ENCODE data around the gene SLC25A29. TPM values are rescaled to one million over a fixed set of nuclear protein-coding genes. Genes with fewer than 3 reads are reported as not detected.

SLC25A29 gene
- total and polyA plus RNA-seq, 2 of the 8 experiments (the other 6 are each of a cell fraction or from before 2014, with no cell fraction given): 135 to 177 TPM

GRCh38 chr14:100333311-100333710, 27.1 kb upstream of the SLC25A29 start (continued):
- TF ChIP-seq NANOG (IDR thresholded peaks at IDR 0.05; ENCODE audit: insufficient read depth, low read depth, low read length, poor library complexity, severe bottlenecking): no peak
- no peak for TF ChIP-seq CHD7 (IDR thresholded peaks at IDR 0.05; ENCODE audit: insufficient replicate concordance, low read length)
- no peak for TF ChIP-seq BACH1 (IDR thresholded peaks at IDR 0.05; ENCODE audit: low read length)
- no peak for TF ChIP-seq CHD1 (IDR thresholded peaks at IDR 0.05; ENCODE audit: low read depth, low read length)
- no peak for TF ChIP-seq SRF (IDR thresholded peaks at IDR 0.05; ENCODE audit: low read depth, low read length)
- no peak for TF ChIP-seq SIX5 (IDR thresholded peaks at IDR 0.05; ENCODE audit: low read depth, low read length)

Measured in H1 (cell line).